ENCODE results near the gene CRACDL.

The CRACDL gene

DNA sequence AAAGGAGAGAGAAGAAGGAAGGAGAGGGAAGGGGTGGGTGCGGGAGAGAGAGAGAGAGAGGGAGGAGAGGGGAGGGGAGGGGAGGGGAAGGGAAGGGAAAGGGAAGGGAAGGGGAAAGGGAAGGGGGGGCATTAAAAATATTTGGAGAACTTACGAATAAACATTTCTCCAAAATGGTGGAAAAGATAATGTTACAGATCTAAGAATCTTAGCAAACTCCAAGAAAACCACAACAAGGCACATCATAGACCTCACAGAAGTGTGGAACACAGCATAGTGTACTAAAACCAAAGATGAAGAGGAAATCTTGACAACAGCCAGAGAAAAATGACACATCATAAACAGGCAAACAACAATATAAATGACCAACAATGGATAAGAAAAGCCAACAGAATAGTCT lies 83.1 kb downstream of the CRACDL start:
- TF ChIP-seq EZH2phosphoT487 (conservative IDR thresholded peaks at IDR 0.05; ENCODE audit: low read length), result no peak
- Histone ChIP-seq H3K9me3 (ENCODE audit: insufficient read depth, low read length) (no peaks in the 10 kb centered on the region), H3K4me2 (ENCODE audit: low read depth, low read length, poor library complexity, severe bottlenecking) (no peak overlapping the region), H4K20me1 (ENCODE audit: low read depth, low read length) (no peaks in the 10 kb centered on the region), H3K9me2 (replicated peaks; ENCODE audit: insufficient read depth, low read length) (no peaks in the 10 kb centered on the region), H2AFZ (ENCODE audit: low read depth, low read length, severe bottlenecking) (no peak overlapping the region), H3K79me2 (ENCODE audit: insufficient read depth, low read length) (no peaks in the 10 kb centered on the region), H3F3A (ENCODE audit: insufficient read depth) (no peaks in the 10 kb centered on the region), H3K9ac (ENCODE audit: low read length) (no peak overlapping the region), H3K36me3 (ENCODE audit: low read length) (no peaks in the 10 kb centered on the region), H3K4me3 (ENCODE audit: insufficient read depth, low read length, poor library complexity, severe bottlenecking) (no peak overlapping the region), H3K27me3 (ENCODE audit: low read length) (no peaks in the 10 kb centered on the region), H3K27ac (ENCODE audit: low read depth, low read length) (no peak overlapping the region)

DNA sequence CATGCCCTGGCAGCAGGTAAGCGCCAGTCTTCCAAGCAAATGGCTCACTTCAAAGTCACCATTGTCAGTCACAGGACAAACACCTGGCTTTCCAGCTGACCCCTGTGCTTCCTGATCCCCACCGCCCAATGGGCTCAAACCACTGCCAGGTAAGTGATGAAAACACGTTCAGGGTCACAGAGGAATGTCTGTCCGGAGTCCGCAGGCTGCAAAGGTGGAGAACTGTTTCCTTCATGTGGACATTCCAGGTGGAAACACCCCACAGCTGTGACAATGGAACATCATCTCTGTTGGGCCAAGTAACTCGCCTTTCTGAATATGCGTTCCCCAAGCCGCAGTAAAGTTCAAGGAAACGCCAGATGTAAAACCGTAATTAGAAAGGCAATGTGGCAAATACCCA lies 86.0 kb downstream of the CRACDL start:
- Histone ChIP-seq H3K4me2 (ENCODE audit: low read depth, low read length, poor library complexity, severe bottlenecking) (no peak overlapping the region), H3K9me3 (ENCODE audit: insufficient read depth, low read length) (no peaks in the 10 kb centered on the region), H3K9ac (ENCODE audit: low read length) (no peak overlapping the region), H4K20me1 (ENCODE audit: low read depth, low read length) (no peaks in the 10 kb centered on the region), H3K4me3 (ENCODE audit: insufficient read depth, low read length, poor library complexity, severe bottlenecking) (no peak overlapping the region), H3K36me3 (ENCODE audit: low read length) (no peaks in the 10 kb centered on the region), H2AFZ (ENCODE audit: low read depth, low read length, severe bottlenecking) (no peak overlapping the region), H3K27ac (ENCODE audit: low read depth, low read length) (no peak overlapping the region), H3K79me2 (ENCODE audit: insufficient read depth, low read length) (no peaks in the 10 kb centered on the region), H3K9me2 (replicated peaks; ENCODE audit: insufficient read depth, low read length) (no peaks in the 10 kb centered on the region), H3K27me3 (ENCODE audit: low read length) (no peaks in the 10 kb centered on the region), H3F3A (ENCODE audit: insufficient read depth) (no peaks in the 10 kb centered on the region)
- TF ChIP-seq EZH2phosphoT487 (conservative IDR thresholded peaks at IDR 0.05; ENCODE audit: low read length), result no peak
- TF ChIP-seq, protein P1, sequence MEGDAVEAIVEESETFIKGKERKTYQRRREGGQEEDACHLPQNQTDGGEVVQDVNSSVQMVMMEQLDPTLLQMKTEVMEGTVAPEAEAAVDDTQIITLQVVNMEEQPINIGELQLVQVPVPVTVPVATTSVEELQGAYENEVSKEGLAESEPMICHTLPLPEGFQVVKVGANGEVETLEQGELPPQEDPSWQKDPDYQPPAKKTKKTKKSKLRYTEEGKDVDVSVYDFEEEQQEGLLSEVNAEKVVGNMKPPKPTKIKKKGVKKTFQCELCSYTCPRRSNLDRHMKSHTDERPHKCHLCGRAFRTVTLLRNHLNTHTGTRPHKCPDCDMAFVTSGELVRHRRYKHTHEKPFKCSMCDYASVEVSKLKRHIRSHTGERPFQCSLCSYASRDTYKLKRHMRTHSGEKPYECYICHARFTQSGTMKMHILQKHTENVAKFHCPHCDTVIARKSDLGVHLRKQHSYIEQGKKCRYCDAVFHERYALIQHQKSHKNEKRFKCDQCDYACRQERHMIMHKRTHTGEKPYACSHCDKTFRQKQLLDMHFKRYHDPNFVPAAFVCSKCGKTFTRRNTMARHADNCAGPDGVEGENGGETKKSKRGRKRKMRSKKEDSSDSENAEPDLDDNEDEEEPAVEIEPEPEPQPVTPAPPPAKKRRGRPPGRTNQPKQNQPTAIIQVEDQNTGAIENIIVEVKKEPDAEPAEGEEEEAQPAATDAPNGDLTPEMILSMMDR (IDR thresholded peaks at IDR 0.05; ENCODE audit: insufficient read depth, low read length, poor library complexity, severe bottlenecking), result no peak

DNA sequence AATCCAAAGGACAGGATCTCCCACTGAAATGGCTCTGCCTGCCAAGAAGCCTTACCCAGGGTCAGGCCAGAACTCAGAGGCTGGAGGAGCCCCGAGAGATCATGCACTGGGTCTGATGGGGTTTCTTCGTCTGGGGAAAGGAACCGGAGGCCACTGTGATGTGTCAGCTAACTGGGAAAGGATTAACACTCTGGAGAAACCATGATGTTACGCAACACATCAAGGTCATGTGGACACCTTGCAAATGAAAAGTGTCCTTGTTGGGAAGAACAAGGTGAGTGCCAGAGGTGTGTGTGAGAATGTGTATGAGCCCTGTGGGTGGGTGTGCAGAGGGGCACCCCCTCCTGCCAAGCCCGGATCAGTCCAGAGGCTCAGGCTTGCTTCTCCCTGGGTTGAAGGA lies 86.9 kb downstream of the CRACDL start:
- no peaks in the 10 kb centered on the region for H4K20me1 ChIP-seq (ENCODE audit: low read depth, low read length)
- H3K9me3 ChIP-seq (ENCODE audit: insufficient read depth, low read length), result no peaks in the 10 kb centered on the region
- no peaks in the 10 kb centered on the region for H3K36me3 ChIP-seq (ENCODE audit: low read length)
- H3K27me3 ChIP-seq (ENCODE audit: low read length), result no peaks in the 10 kb centered on the region
- no peak overlapping the region for H2AFZ ChIP-seq (ENCODE audit: low read depth, low read length, severe bottlenecking)
- H3K9me2 ChIP-seq (replicated peaks; ENCODE audit: insufficient read depth, low read length), result no peaks in the 10 kb centered on the region
- no peak overlapping the region for H3K4me3 ChIP-seq (ENCODE audit: insufficient read depth, low read length, poor library complexity, severe bottlenecking)
- no peak overlapping the region for H3K9ac ChIP-seq (ENCODE audit: low read length)
- H3K4me2 ChIP-seq (ENCODE audit: low read depth, low read length, poor library complexity, severe bottlenecking), result no peak overlapping the region
- H3F3A ChIP-seq (ENCODE audit: insufficient read depth), result no peaks in the 10 kb centered on the region
- H3K27ac ChIP-seq (ENCODE audit: low read depth, low read length), result no peak overlapping the region
- no peak for TF ChIP-seq EZH2phosphoT487 (conservative IDR thresholded peaks at IDR 0.05; ENCODE audit: low read length)
- TF ChIP-seq, protein P1 (IDR thresholded peaks at IDR 0.05; ENCODE audit: insufficient read depth, low read length, poor library complexity, severe bottlenecking), result no peak
- H3K79me2 ChIP-seq (ENCODE audit: insufficient read depth, low read length), result no peaks in the 10 kb centered on the region

DNA sequence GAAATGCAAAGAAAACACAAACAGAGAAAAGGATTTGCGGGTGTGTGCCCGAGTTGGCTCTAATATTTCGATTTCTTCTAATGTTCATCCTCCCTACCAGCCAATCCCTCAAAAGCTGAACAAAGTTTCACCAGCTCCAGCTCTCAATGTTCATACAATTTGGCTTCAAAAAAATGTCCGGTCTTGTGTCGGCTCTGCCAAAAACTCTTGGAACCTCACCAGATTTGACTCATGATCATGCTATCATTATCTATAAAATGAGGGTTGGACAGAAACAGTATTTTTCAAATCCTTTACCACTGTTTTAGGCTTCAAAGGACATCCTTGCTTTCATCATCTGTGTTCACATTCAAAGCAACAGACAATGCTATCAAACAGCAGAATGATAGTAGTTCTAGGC lies 88.2 kb downstream of the CRACDL start:
- H3K36me3 ChIP-seq (ENCODE audit: low read length), result no peaks in the 10 kb centered on the region
- no peaks in the 10 kb centered on the region for H4K20me1 ChIP-seq (ENCODE audit: low read depth, low read length)
- no peak overlapping the region for H3K27ac ChIP-seq (ENCODE audit: low read depth, low read length)
- TF ChIP-seq, protein P1 (IDR thresholded peaks at IDR 0.05; ENCODE audit: insufficient read depth, low read length, poor library complexity, severe bottlenecking), result no peak
- TF ChIP-seq EZH2phosphoT487 (conservative IDR thresholded peaks at IDR 0.05; ENCODE audit: low read length), result no peak
- no peaks in the 10 kb centered on the region for H3K9me2 ChIP-seq (replicated peaks; ENCODE audit: insufficient read depth, low read length)
- H2AFZ ChIP-seq (ENCODE audit: low read depth, low read length, severe bottlenecking), result no peak overlapping the region
- no peaks in the 10 kb centered on the region for H3F3A ChIP-seq (ENCODE audit: insufficient read depth)
- no peaks in the 10 kb centered on the region for H3K9me3 ChIP-seq (ENCODE audit: insufficient read depth, low read length)
- no peaks in the 10 kb centered on the region for H3K27me3 ChIP-seq (ENCODE audit: low read length)
- no peak overlapping the region for H3K4me3 ChIP-seq (ENCODE audit: insufficient read depth, low read length, poor library complexity, severe bottlenecking)
- no peak overlapping the region for H3K4me2 ChIP-seq (ENCODE audit: low read depth, low read length, poor library complexity, severe bottlenecking)
- no peaks in the 10 kb centered on the region for H3K79me2 ChIP-seq (ENCODE audit: insufficient read depth, low read length)
- H3K9ac ChIP-seq (ENCODE audit: low read length), result no peak overlapping the region
